GM23338 (cell line): Measurements from ENCODE around the gene TMEM59L. TPM values are rescaled to one million over a fixed set of nuclear protein-coding genes. Genes with fewer than 3 reads are reported as not detected.

ENCODE experiments used
- ATAC-seq: fragments of 200-7000 bp; cut with Tn5 transposase; 3 replicates; pipeline ENCODE4 v1.9.1; 2020
- DNase-seq: peaks from one replicate; pipeline ENCODE4 v3.0.0-alpha.2; 2015; ENCODE audit warnings: low spot score
- H2AFZ ChIP-seq: fragments of 200-600 bp; sonication (generic); 2 replicates; pipeline ENCODE4 v1.8.0; 2016; ENCODE audit warnings: antibody characterized with exemption, mild to moderate bottlenecking, moderate library complexity
- H3F3A ChIP-seq: fragments of 200-600 bp; sonication (generic); replicated peaks from 2 replicates; pipeline ENCODE4 v1.8.0; 2017; ENCODE audit warnings: antibody characterized with exemption, mixed run types, low read depth
- H3K27ac ChIP-seq: fragments of 200-600 bp; sonication (generic); 2 replicates; pipeline ENCODE4 v1.6.1; 2016; ENCODE audit warnings: low read depth
- H3K27me3 ChIP-seq: fragments of 200-600 bp; sonication (generic); 2 replicates; pipeline ENCODE4 v1.8.0; 2016; ENCODE audit warnings: mild to moderate bottlenecking, mixed run types, moderate library complexity; ENCODE audit not compliant: insufficient read depth
- H3K36me3 ChIP-seq: fragments of 200-600 bp; sonication (generic); 2 replicates; pipeline ENCODE4 v1.8.0; 2016; ENCODE audit warnings: mild to moderate bottlenecking; ENCODE audit not compliant: insufficient read depth
- H3K4me1 ChIP-seq: fragments of 200-600 bp; sonication (generic); 2 replicates; pipeline ENCODE4 v1.8.0; 2016; ENCODE audit warnings: mild to moderate bottlenecking, moderate library complexity; ENCODE audit not compliant: insufficient read depth
- H3K4me2 ChIP-seq: fragments of 200-600 bp; sonication (generic); 2 replicates; pipeline ENCODE4 v1.7.1; 2017; ENCODE audit warnings: mixed run types
- H3K4me3 ChIP-seq: fragments of 200-600 bp; sonication (generic); 2 replicates; pipeline ENCODE4 v1.6.1; 2016; ENCODE audit warnings: mixed run types
- H3K79me2 ChIP-seq: fragments of 200-600 bp; sonication (generic); replicated peaks from 2 replicates; pipeline ENCODE4 v1.8.0; 2017; ENCODE audit warnings: mild to moderate bottlenecking; ENCODE audit not compliant: insufficient read depth
- H3K9me2 ChIP-seq: fragments of 200-600 bp; sonication (generic); 2 replicates; pipeline ENCODE4 v1.8.0; 2017; ENCODE audit not compliant: insufficient read depth
- H4K20me1 ChIP-seq: fragments of 200-600 bp; sonication (generic); replicated peaks from 2 replicates; pipeline ENCODE4 v1.8.0; 2017; ENCODE audit warnings: mild to moderate bottlenecking; ENCODE audit not compliant: insufficient read depth
- H3K27ac Mint-ChIP-seq: 2 replicates; pipeline ENCODE4 v1.8.0; 2020; ENCODE audit warnings: inconsistent platforms, mild to moderate bottlenecking, moderate library complexity, mixed read lengths
- H3K27me3 Mint-ChIP-seq: 3 replicates; pipeline ENCODE4 v1.8.0; 2022; ENCODE audit warnings: low read depth, mild to moderate bottlenecking, moderate library complexity, mixed read lengths, inconsistent platforms; ENCODE audit not compliant: insufficient read depth, poor library complexity
- H3K36me3 Mint-ChIP-seq: 3 replicates; pipeline ENCODE4 v1.8.0; 2021; ENCODE audit warnings: low read depth, mild to moderate bottlenecking, inconsistent platforms, moderate library complexity, mixed read lengths
- H3K4me1 Mint-ChIP-seq: 3 replicates; pipeline ENCODE4 v1.8.0; 2020; ENCODE audit warnings: mild to moderate bottlenecking, inconsistent platforms, mixed read lengths
- H3K4me3 Mint-ChIP-seq: 3 replicates; pipeline ENCODE4 v1.8.0; 2021; ENCODE audit warnings: moderate library complexity, mild to moderate bottlenecking, inconsistent platforms, mixed read lengths
- H3K9me3 Mint-ChIP-seq: 3 replicates; pipeline ENCODE4 v1.8.0; 2020; ENCODE audit warnings: moderate library complexity, mild to moderate bottlenecking, inconsistent platforms, mixed read lengths
- CREB1 ChIP-seq: fragments of 250-450 bp; sonication (Bioruptor Pico); IDR thresholded peaks from 2 replicates; pipeline ENCODE4 v1.5.0; 2020; ENCODE audit warnings: low read depth, mild to moderate bottlenecking, moderate library complexity
- CTCF ChIP-seq, 2 experiments: fragments of 200-600 bp in 1 of 2; sonication (generic) in 1 of 2; conservative IDR thresholded peaks; 2 replicates each; pipeline versions ENCODE4 v1.5.1 to v1.6.1; 2016 to 2017; ENCODE audit warnings: antibody characterized with exemption in 2 of 2, low read depth in 2 of 2, mild to moderate bottlenecking in 2 of 2, moderate library complexity in 1 of 2
- ETS1 ChIP-seq: IDR thresholded peaks from 2 replicates; pipeline ENCODE4 v1.6.1; 2016; ENCODE audit warnings: antibody characterized with exemption
- EZH2phosphoT487 ChIP-seq: fragments of 200-600 bp; sonication (generic); IDR thresholded peaks from one replicate; pipeline ENCODE4 v1.8.1; 2018; ENCODE audit warnings: antibody characterized with exemption; ENCODE audit not compliant: unreplicated experiment
- JUNB ChIP-seq: IDR thresholded peaks from one replicate; pipeline ENCODE4 v1.6.1; 2016; ENCODE audit warnings: antibody characterized with exemption; ENCODE audit not compliant: unreplicated experiment
- POLR2AphosphoS5 ChIP-seq: IDR thresholded peaks from 2 replicates; pipeline ENCODE4 v1.6.1; 2016; ENCODE audit warnings: antibody characterized with exemption, low read depth
- REST ChIP-seq: IDR thresholded peaks from one replicate; pipeline ENCODE4 v1.6.1; 2018; ENCODE audit warnings: antibody characterized with exemption; ENCODE audit not compliant: unreplicated experiment
- STAT1 ChIP-seq: IDR thresholded peaks from one replicate; pipeline ENCODE4 v1.6.1; 2016; ENCODE audit warnings: antibody characterized with exemption; ENCODE audit not compliant: unreplicated experiment
- ZNF114 ChIP-seq: fragments of 250-450 bp; sonication (Bioruptor Pico); IDR thresholded peaks from 2 replicates; pipeline ENCODE4 v1.5.0; 2020; ENCODE audit warnings: mild to moderate bottlenecking, moderate library complexity
- ZNF331 ChIP-seq: fragments of 250-450 bp; sonication (Bioruptor Pico); IDR thresholded peaks from 2 replicates; pipeline ENCODE4 v1.5.0; 2020; ENCODE audit warnings: low read depth, mild to moderate bottlenecking, moderate library complexity
- ZNF462 ChIP-seq: fragments of 250-450 bp; sonication (Bioruptor Pico); IDR thresholded peaks from 2 replicates; pipeline ENCODE4 v1.5.0; 2020; ENCODE audit warnings: mild to moderate bottlenecking, moderate library complexity
- polyA plus RNA-seq: library from polyadenylated mRNA; unstranded; fragments of >200 nt; fragmentation: Nextera tagmentation; extraction: Ambion mirVana; gene quantifications from 2 replicates; pipeline ENCODE4 v1.2.1, GENCODE V29; 2016
- total RNA-seq: library from RNA; depleted of rRNA; stranded (reverse); fragments of >200 nt; shearing (Covaris generic); gene quantifications from 2 replicates; pipeline ENCODE4 v1.2.3, GENCODE V29; 2014

Gene TMEM59L
- total and polyA plus RNA-seq, 2 experiments from 2014 or later: 9.8 to 15.7 TPM

GRCh38 chr19:18634612-18635297 lies 22.1 kb downstream of the TMEM59L start:
- no peak overlapping the region for H3K4me3 Mint-ChIP-seq
- no peak overlapping the region for H3K27ac ChIP-seq
- H3K9me3 Mint-ChIP-seq: no peaks in the 10 kb centered on the region
- H3K9me2 ChIP-seq: no peaks in the 10 kb centered on the region
- no peaks in the 10 kb centered on the region for H3K36me3 Mint-ChIP-seq
- no peaks in the 10 kb centered on the region for H3K36me3 ChIP-seq
- peaks cover 11% of the 10 kb centered on the region for H3K4me1 Mint-ChIP-seq
- H3K27me3 Mint-ChIP-seq: peaks cover 7% of the 10 kb centered on the region
- no peak overlapping the region for H3K4me2 ChIP-seq
- TF ChIP-seq CREB1 (CRISPR knock-in tag) (no peak), CTCF (conservative IDR thresholded peaks at IDR 0.05; ENCODE audit: low read depth in 2 of 2) (no peak), ZNF114 (no peak), POLR2AphosphoS5 (no peak), ZNF462 (CRISPR knock-in tag) (no peak), EZH2phosphoT487 (no peak), STAT1 (no peak), ZNF331 (CRISPR knock-in tag) (no peak), ETS1 (no peak), JUNB (no peak), REST (no peak)
- peaks cover 14% of the 10 kb centered on the region for H3K27me3 ChIP-seq
- peaks cover 15% of the 10 kb centered on the region for H3K79me2 ChIP-seq
- H2AFZ ChIP-seq: no peak overlapping the region
- no peaks in the 10 kb centered on the region for H3F3A ChIP-seq
- H3K4me3 ChIP-seq: no peak overlapping the region
- DNase-seq (no peak), ATAC-seq (no peak)
- no peaks in the 10 kb centered on the region; the same call in 1 of the 2 replicates for H4K20me1 ChIP-seq
- H3K27ac Mint-ChIP-seq: no peak overlapping the region
- H3K4me1 ChIP-seq: peaks cover 17% of the 10 kb centered on the region
